GM12878 (cell line): ENCODE results near the gene NLGN1. TPM values are rescaled to one million over a fixed set of nuclear protein-coding genes. Genes with fewer than 3 reads are reported as not detected.

Source experiments
- ATAC-seq: fragments of 200-7000 bp; cut with Tn5 transposase; 3 replicates; pipeline ENCODE4 v1.9.1; 2020; ENCODE audit warnings: mild to moderate bottlenecking, moderate library complexity
- BruUV-seq: library from RNA; stranded (reverse); fragments of 400-500 nt; replicated peaks from 2 replicates; lab custom pipeline; 2021; lab: Mats Ljungman, UMichigan
- CTCF ChIA-PET: fragments of 300-600 bp; sonication (Branson Sonifier 250); formaldehyde crosslinking; extraction: SDS; loops from one replicate; lab custom pipeline; 2021; ENCODE audit warnings: inconsistent platforms; lab: Yijun Ruan, JAX
- POLR2A ChIA-PET: fragments of 350-600 bp; formaldehyde crosslinking; extraction: SDS; loops from one replicate; lab custom pipeline; 2021; ENCODE audit warnings: inconsistent platforms; lab: Charles Lee
- RAD21 ChIA-PET: fragments of 300-600 bp; sonication (Branson Sonifier 250); formaldehyde crosslinking; loops from one replicate; lab custom pipeline; 2023; ENCODE audit warnings: antibody characterized with exemption; ENCODE audit not compliant: unreplicated experiment; lab: Charles Lee
- SMC1A ChIA-PET: fragments of 300-600 bp; sonication (Branson Sonifier 250); formaldehyde crosslinking; loops from one replicate; lab custom pipeline; 2023; ENCODE audit not compliant: unreplicated experiment, uncharacterized antibody; lab: Charles Lee
- DNase-seq: peaks from one replicate; pipeline ENCODE4 v3.0.0-alpha.2; 2011; ENCODE audit warnings: low read depth, low spot score
- FAIRE-seq: peaks from 3 replicates; lab custom pipeline; 2011; peaks lifted over from hg19 to GRCh38; lab: Jason Lieb, UNC
- H2AFZ ChIP-seq: 2 replicates; pipeline ENCODE4 v1.6.0; 2011; ENCODE audit warnings: low read depth, low read length, control low read depth; ENCODE audit not compliant: control insufficient read depth
- H3K27ac ChIP-seq: 2 replicates; pipeline ENCODE4 v1.5.1; 2011; ENCODE audit warnings: control low read depth; ENCODE audit not compliant: control insufficient read depth, insufficient read depth
- H3K27me3 ChIP-seq, 2 experiments: replicated peaks in 1 of 2; 2 replicates each; pipeline versions ENCODE4 v1.6.0 to v1.6.1; 2011; ENCODE audit warnings: low read length in 1 of 2; ENCODE audit not compliant: control insufficient read depth in 2 of 2, insufficient read depth in 2 of 2
- H3K36me3 ChIP-seq, 2 experiments: 2 replicates each; pipeline ENCODE4 v1.5.1; 2011; ENCODE audit warnings: low read length in 1 of 2; ENCODE audit not compliant: control insufficient read depth in 2 of 2, insufficient read depth in 2 of 2
- H3K4me1 ChIP-seq: 2 replicates; pipeline ENCODE4 v1.6.1; 2011; ENCODE audit warnings: mild to moderate bottlenecking, low read length, moderate library complexity, mixed read lengths; ENCODE audit not compliant: control insufficient read depth, insufficient read depth
- H3K4me2 ChIP-seq: 2 replicates; pipeline ENCODE4 v1.6.0; 2011; ENCODE audit warnings: control low read depth; ENCODE audit not compliant: control insufficient read depth, insufficient read depth
- H3K4me3 ChIP-seq: fragments of 200-600 bp; sonication (generic); 2 replicates; pipeline ENCODE4 v1.5.1; 2016
- H3K79me2 ChIP-seq: 2 replicates; pipeline ENCODE4 v1.6.0; 2011; ENCODE audit warnings: low read length; ENCODE audit not compliant: control insufficient read depth, insufficient read depth
- H3K9ac ChIP-seq: 2 replicates; pipeline ENCODE4 v1.8.0; 2011; ENCODE audit warnings: low read length, control low read depth, mixed read lengths; ENCODE audit not compliant: control insufficient read depth, insufficient read depth
- H3K9me3 ChIP-seq: replicated peaks from 3 replicates; pipeline ENCODE4 v1.5.1; 2011; ENCODE audit warnings: mild to moderate bottlenecking, low read length; ENCODE audit not compliant: control insufficient read depth, insufficient read depth
- H4K20me1 ChIP-seq: 2 replicates; pipeline ENCODE4 v1.6.0; 2011; ENCODE audit not compliant: control insufficient read depth, insufficient read depth
- BHLHE40 ChIP-seq, 2 experiments: fragments of 450-650 bp in 1 of 2; IDR thresholded peaks; 2 replicates each; pipeline ENCODE4 v1.6.1; 2011 to 2017; ENCODE audit warnings: low read depth in 2 of 2, borderline replicate concordance in 1 of 2, improper control_type of control experiment in 1 of 2, low read length in 1 of 2, mild to moderate bottlenecking in 1 of 2
- DPF2 ChIP-seq: fragments of 450-650 bp; IDR thresholded peaks from 2 replicates; pipeline ENCODE4 v1.6.1; 2017; ENCODE audit warnings: mild to moderate bottlenecking
- KAT2A ChIP-seq: conservative IDR thresholded peaks from 2 replicates; pipeline ENCODE4 v1.6.1; 2011; ENCODE audit warnings: low read depth, low read length; ENCODE audit not compliant: control insufficient read depth
- KLF5 ChIP-seq: fragments of 450-650 bp; IDR thresholded peaks from 2 replicates; pipeline ENCODE4 v1.6.1; 2014; ENCODE audit warnings: mild to moderate bottlenecking; ENCODE audit not compliant: partially characterized antibody
- MEF2A ChIP-seq: IDR thresholded peaks from 2 replicates; pipeline ENCODE4 v1.6.1; 2011; ENCODE audit warnings: low read depth, mild to moderate bottlenecking, low read length, moderate library complexity; ENCODE audit not compliant: insufficient read depth
- RAD21 ChIP-seq: IDR thresholded peaks from 2 replicates; pipeline ENCODE4 v1.6.1; 2011; ENCODE audit warnings: mild to moderate bottlenecking, low read depth, low read length, moderate library complexity; ENCODE audit not compliant: insufficient read depth
- YBX1 ChIP-seq: fragments of 450-650 bp; IDR thresholded peaks from 2 replicates; pipeline ENCODE4 v1.6.1; 2016; ENCODE audit warnings: antibody characterized with exemption
- YY1 ChIP-seq: IDR thresholded peaks from 2 replicates; pipeline ENCODE4 v1.6.1; 2011; ENCODE audit warnings: low read depth, mild to moderate bottlenecking, low read length
- WGBS: methylation state at CpG from one replicate; pipeline ENCODE4 v1.1.6; 2016; ENCODE audit warnings: low lambda C conversion rate; ENCODE audit not compliant: insufficient replicate concordance, insufficient coverage; ENCODE audit errors: missing lambda C conversion rate; 5-methylcytosine and 5-hydroxymethylcytosine counted together
- in situ Hi-C: fragments of 300-500 bp; cut with MboI; formaldehyde crosslinking; loops from 9 replicates; pipeline ENCODE4 v1.14.3; 2018; ENCODE audit warnings: mixed read lengths
- intact Hi-C: fragments of 100-400 bp; cut with micrococcal nuclease; formaldehyde crosslinking; loops from one replicate; pipeline ENCODE4 v1.14.2; 2022; ENCODE audit not compliant: unreplicated experiment
- polyA plus RNA-seq, 11 experiments: library from polyadenylated mRNA; depleted of rRNA in 4 of 11; unstranded in 6 of 11; stranded (reverse) in 5 of 11; fragments of >200 nt; fragmentation: Nextera tagmentation in 4 of 11; fragmentation: Illumina TruSeq in 1 of 11; extraction: Ambion mirVana in 4 of 11; extraction: Trizol in 1 of 11; gene quantifications; 1 replicate in 1 of 11; 2 replicates in 10 of 11; pipeline versions ENCODE4 v1.2.1 to v1.2.3, GENCODE V29; 2011 to 2016; ENCODE audit warnings: inconsistent platforms in 2 of 11, missing spikeins in 2 of 11, low read depth in 1 of 11
- total RNA-seq, 4 experiments: library from RNA; depleted of rRNA in 3 of 4; stranded (reverse); fragments of >200 nt in 3 of 4; fragmentation: Illumina TruSeq in 1 of 4; extraction: Trizol in 1 of 4; gene quantifications; 2 replicates each; pipeline versions ENCODE4 v1.2.1 to v1.2.3, GENCODE V29; 2013 to 2021
- TF ChIP-seq, protein P1 (sequence below): IDR thresholded peaks from 2 replicates; pipeline ENCODE4 v1.6.1; 2012; ENCODE audit warnings: low read depth, low read length, improper control_type of control experiment

The NLGN1 gene
- total and polyA plus RNA-seq, 10 of the 15 experiments (the other 5 are each of a cell fraction or from before 2014, with no cell fraction given) = not detected

DNA sequence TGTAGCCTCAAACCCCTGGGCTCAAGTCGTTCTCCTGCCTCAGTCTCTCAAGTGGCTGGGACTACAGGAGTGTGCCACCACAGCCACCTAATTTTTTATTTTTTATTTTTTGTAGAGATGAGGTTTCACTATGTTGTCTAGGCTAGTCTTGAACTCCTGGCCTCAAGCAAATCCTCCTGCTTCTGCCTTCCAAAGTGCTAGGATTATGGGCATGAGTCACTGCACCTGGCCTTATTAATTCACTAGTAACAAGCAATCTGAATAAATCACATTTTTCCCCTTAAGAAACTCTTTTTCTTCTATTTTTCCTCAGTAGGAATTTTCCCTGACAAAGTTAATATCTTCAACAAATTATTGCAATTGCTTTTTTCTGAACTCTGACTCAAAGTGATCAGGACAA, 336.9 kb downstream of the NLGN1 start:
- no peak overlapping the region for H3K4me3 ChIP-seq
- no peaks in the 10 kb centered on the region for H3K27me3 ChIP-seq
- no peak for FAIRE-seq
- no peak overlapping the region for H3K9ac ChIP-seq
- ChIA-PET RAD21 (no interaction called here), SMC1A (no interaction called here)
- in situ Hi-C loops = no loop called here
- ATAC-seq = no peak
- no peak overlapping the region for H3K27ac ChIP-seq
- no peak for TF ChIP-seq MEF2A
- no peak for TF ChIP-seq YBX1
- no peak for TF ChIP-seq BHLHE40 (IDR thresholded peaks at IDR 0.05; ENCODE audit: borderline replicate concordance in 1 of 2, low read depth in 2 of 2, low read length in 1 of 2)
- no peak for TF ChIP-seq KLF5
- TF ChIP-seq, protein P1, sequence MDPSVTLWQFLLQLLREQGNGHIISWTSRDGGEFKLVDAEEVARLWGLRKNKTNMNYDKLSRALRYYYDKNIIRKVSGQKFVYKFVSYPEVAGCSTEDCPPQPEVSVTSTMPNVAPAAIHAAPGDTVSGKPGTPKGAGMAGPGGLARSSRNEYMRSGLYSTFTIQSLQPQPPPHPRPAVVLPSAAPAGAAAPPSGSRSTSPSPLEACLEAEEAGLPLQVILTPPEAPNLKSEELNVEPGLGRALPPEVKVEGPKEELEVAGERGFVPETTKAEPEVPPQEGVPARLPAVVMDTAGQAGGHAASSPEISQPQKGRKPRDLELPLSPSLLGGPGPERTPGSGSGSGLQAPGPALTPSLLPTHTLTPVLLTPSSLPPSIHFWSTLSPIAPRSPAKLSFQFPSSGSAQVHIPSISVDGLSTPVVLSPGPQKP = no peak
- no peak for TF ChIP-seq DPF2
- no peak for TF ChIP-seq RAD21
- TF ChIP-seq YY1 = no peak
- no peak for TF ChIP-seq KAT2A
- TF ChIP-seq, all 136 proteins: peak for 0
- 0% methylated on average over 1 of the region's 1 CpG for WGBS
- no peak overlapping the region for H2AFZ ChIP-seq
- H3K9me3 ChIP-seq = no peaks in the 10 kb centered on the region
- intact Hi-C loops = no loop called here
- H3K4me1 ChIP-seq = no peaks in the 10 kb centered on the region
- POLR2A ChIA-PET = no interaction called here
- no peaks in the 10 kb centered on the region for H4K20me1 ChIP-seq
- no TSS peak for BruUV-seq
- H3K4me2 ChIP-seq = no peak overlapping the region
- H3K79me2 ChIP-seq = no peaks in the 10 kb centered on the region
- CTCF ChIA-PET = no interaction called here
- DNase-seq = no peak
- no peaks in the 10 kb centered on the region for H3K36me3 ChIP-seq
